IPS-18c (cell line): ENCODE measurements around the gene DNAJB13.
"Not testable (repeated sequence)": the region's sequence is repeated elsewhere in the genome, so short reads cannot be mapped to it uniquely, and the experiment has no call there.

Experiments
- H3K4me3 ChIP-seq: 2 replicates; pipeline ENCODE4 v1.7.0; 2013; ENCODE audit warnings: low read depth, mild to moderate bottlenecking, low read length, moderate library complexity; ENCODE audit not compliant: insufficient read depth
- H3K9me3 ChIP-seq: one replicate; pipeline ENCODE4 v1.6.1; 2013; ENCODE audit warnings: mild to moderate bottlenecking, low read length, moderate library complexity; ENCODE audit not compliant: control insufficient read depth, insufficient read depth

DNAJB13 gene

GRCh38 chr11:73950869-73951710, at the start of gene DNAJB13:
DNAJB13 (plus strand) TSS chr11:73951026; CDS start chr11:73951070, 44 bp downstream.
- H3K9me3 ChIP-seq = no peaks in the 10 kb centered on the region
- no peak within 1 kb of the TSS for H3K4me3 ChIP-seq

GRCh38 chr11:73902303-73902702, 48.5 kb upstream of the DNAJB13 start:
- Histone ChIP-seq H3K4me3 (no peak overlapping the region), H3K9me3 (peaks cover 2% of the 10 kb centered on the region)

GRCh38 chr11:73907191-73907590, 43.6 kb upstream of the DNAJB13 start:
- Histone ChIP-seq H3K9me3 (no peaks in the 10 kb centered on the region), H3K4me3 (no peak overlapping the region)

- Histone ChIP-seq H3K4me3 (no peak overlapping the region), H3K9me3 (no peaks in the 10 kb centered on the region)
Measured at GRCh38 chr11:73912026-73912425, 38.8 kb upstream of the DNAJB13 start.

- H3K9me3 ChIP-seq = peaks cover 3% of the 10 kb centered on the region
- no peak overlapping the region for H3K4me3 ChIP-seq
Measured at GRCh38 chr11:73913472-73913871, 37.4 kb upstream of the DNAJB13 start.

- Histone ChIP-seq H3K4me3 (no peak overlapping the region), H3K9me3 (peaks cover 3% of the 10 kb centered on the region)
Measured at GRCh38 chr11:73914284-73914683, 36.5 kb upstream of the DNAJB13 start.

- H3K4me3 ChIP-seq = no peak overlapping the region
- peaks cover 3% of the 10 kb centered on the region for H3K9me3 ChIP-seq
Measured at GRCh38 chr11:73916435-73916834, 34.4 kb upstream of the DNAJB13 start.

- peaks cover 3% of the 10 kb centered on the region for H3K9me3 ChIP-seq
- no peak overlapping the region for H3K4me3 ChIP-seq
Measured at GRCh38 chr11:73921180-73921579, 29.6 kb upstream of the DNAJB13 start.

GRCh38 chr11:73929388-73929787, 21.4 kb upstream of the DNAJB13 start:
- Histone ChIP-seq H3K9me3 (no peaks in the 10 kb centered on the region), H3K4me3 (no peak overlapping the region)

- Histone ChIP-seq H3K4me3 (no peak overlapping the region), H3K9me3 (no peaks in the 10 kb centered on the region)
Measured at GRCh38 chr11:73931039-73931645, 19.7 kb upstream of the DNAJB13 start.

GRCh38 chr11:73931951-73932350, 18.9 kb upstream of the DNAJB13 start:
- Histone ChIP-seq H3K9me3 (peaks cover 1% of the 10 kb centered on the region), H3K4me3 (no peak overlapping the region)

GRCh38 chr11:73932781-73933180, 18.0 kb upstream of the DNAJB13 start:
- Histone ChIP-seq H3K4me3 (no peak overlapping the region), H3K9me3 (peaks cover 4% of the 10 kb centered on the region)

- not testable (repeated sequence) for H3K4me3 ChIP-seq, H3K9me3 ChIP-seq
Measured at GRCh38 chr11:73936047-73936446, 14.8 kb upstream of the DNAJB13 start.

GRCh38 chr11:73939096-73939495, 11.7 kb upstream of the DNAJB13 start:
- peaks cover 6% of the 10 kb centered on the region for H3K9me3 ChIP-seq
- H3K4me3 ChIP-seq = no peak overlapping the region

- Histone ChIP-seq H3K4me3 (no peak overlapping the region), H3K9me3 (peaks cover 6% of the 10 kb centered on the region)
Measured at GRCh38 chr11:73940801-73941570, 9.8 kb upstream of the DNAJB13 start.

- Histone ChIP-seq H3K9me3 (peaks cover 4% of the 10 kb centered on the region), H3K4me3 (no peak overlapping the region)
Measured at GRCh38 chr11:73942010-73942409, 8.8 kb upstream of the DNAJB13 start.

- H3K9me3 ChIP-seq = no peaks in the 10 kb centered on the region
- no peak overlapping the region for H3K4me3 ChIP-seq
Measured at GRCh38 chr11:73944085-73944484, 6.7 kb upstream of the DNAJB13 start.

- Histone ChIP-seq H3K9me3 (no peaks in the 10 kb centered on the region), H3K4me3 (no peak overlapping the region)
Measured at GRCh38 chr11:73944901-73945300, 5.9 kb upstream of the DNAJB13 start.
